GM23248 (cell line): ENCODE data around the gene NAXE. TPM values are rescaled to one million over a fixed set of nuclear protein-coding genes. Genes with fewer than 3 reads are reported as not detected.

Experiments used
- DNase-seq: peaks from one replicate; pipeline ENCODE4 v3.0.0-alpha.2; 2015
- H2AFZ ChIP-seq: fragments of 200-600 bp; sonication (generic); 2 replicates; pipeline ENCODE4 v1.6.1; 2016; ENCODE audit warnings: antibody characterized with exemption
- H3F3A ChIP-seq: fragments of 200-600 bp; sonication (generic); 2 replicates; pipeline ENCODE4 v1.6.1; 2016; ENCODE audit warnings: mild to moderate bottlenecking, antibody characterized with exemption, mixed run types; ENCODE audit not compliant: insufficient read depth
- H3K27ac ChIP-seq: fragments of 200-600 bp; sonication (generic); 2 replicates; pipeline ENCODE4 v1.5.1; 2016; ENCODE audit warnings: mild to moderate bottlenecking
- H3K27me3 ChIP-seq: fragments of 200-600 bp; sonication (generic); replicated peaks from 2 replicates; pipeline ENCODE4 v1.6.1; 2016; ENCODE audit warnings: mild to moderate bottlenecking; ENCODE audit not compliant: insufficient read depth
- H3K36me3 ChIP-seq: fragments of 200-600 bp; sonication (generic); 2 replicates; pipeline ENCODE4 v1.6.1; 2016; ENCODE audit warnings: low read depth, mild to moderate bottlenecking
- H3K4me1 ChIP-seq: fragments of 200-600 bp; sonication (generic); 2 replicates; pipeline ENCODE4 v1.6.1; 2016; ENCODE audit warnings: mild to moderate bottlenecking; ENCODE audit not compliant: insufficient read depth
- H3K4me2 ChIP-seq: fragments of 200-600 bp; sonication (generic); one replicate; pipeline ENCODE4 v1.6.1; 2016; ENCODE audit warnings: mild to moderate bottlenecking; ENCODE audit not compliant: unreplicated experiment
- H3K4me3 ChIP-seq: fragments of 200-600 bp; sonication (generic); 2 replicates; pipeline ENCODE4 v1.5.1; 2016; ENCODE audit warnings: mild to moderate bottlenecking
- H3K79me2 ChIP-seq: fragments of 200-600 bp; sonication (generic); 2 replicates; pipeline ENCODE4 v1.6.1; 2016; ENCODE audit warnings: mild to moderate bottlenecking; ENCODE audit not compliant: insufficient read depth
- H3K9ac ChIP-seq: fragments of 200-600 bp; sonication (generic); 2 replicates; pipeline ENCODE4 v1.6.1; 2016; ENCODE audit warnings: mild to moderate bottlenecking
- H3K9me2 ChIP-seq: fragments of 200-600 bp; sonication (generic); 2 replicates; pipeline ENCODE4 v1.6.1; 2016; ENCODE audit warnings: mixed run types, mild to moderate bottlenecking, moderate library complexity; ENCODE audit not compliant: insufficient read depth
- H3K9me3 ChIP-seq: fragments of 200-600 bp; sonication (generic); one replicate; pipeline ENCODE4 v1.6.1; 2017; ENCODE audit warnings: low read depth
- H4K20me1 ChIP-seq: fragments of 200-600 bp; sonication (generic); 2 replicates; pipeline ENCODE4 v1.6.0; 2016; ENCODE audit not compliant: insufficient read depth
- EZH2 ChIP-seq: fragments of 200-600 bp; sonication (generic); IDR thresholded peaks from 2 replicates; pipeline ENCODE4 v1.6.1; 2018; ENCODE audit warnings: antibody characterized with exemption, mild to moderate bottlenecking; ENCODE audit not compliant: insufficient read depth, poor library complexity, severe bottlenecking
- EZH2phosphoT487 ChIP-seq: fragments of 200-600 bp; sonication (generic); IDR thresholded peaks from 2 replicates; pipeline ENCODE4 v1.6.1; 2018; ENCODE audit warnings: antibody characterized with exemption, moderate library complexity, mild to moderate bottlenecking, low read depth; ENCODE audit not compliant: insufficient read depth
- WGBS, 2 experiments: methylation state at CpG; one replicate each; pipeline ENCODE4 v1.1.6; 2015 to 2017; ENCODE audit warnings: low lambda C conversion rate in 2 of 2, low coverage in 1 of 2; ENCODE audit errors: missing lambda C conversion rate in 2 of 2; 5-methylcytosine and 5-hydroxymethylcytosine counted together
- in situ Hi-C: fragments of 300-500 bp; cut with MboI; formaldehyde crosslinking; loops from 2 replicates; pipeline ENCODE4 v1.15.0; 2020
- polyA plus RNA-seq: library from polyadenylated mRNA; unstranded; fragments of >200 nt; fragmentation: Nextera tagmentation; extraction: Ambion mirVana; gene quantifications from 2 replicates; pipeline ENCODE4 v1.2.1, GENCODE V29; 2016
- total RNA-seq: library from RNA; depleted of rRNA; stranded (reverse); fragments of >200 nt; shearing (Covaris generic); gene quantifications from 2 replicates; pipeline ENCODE4 v1.2.3, GENCODE V29; 2014

Gene NAXE
- total and polyA plus RNA-seq, 2 experiments from 2014 or later, result 51.2 to 87.4 TPM

DNA sequence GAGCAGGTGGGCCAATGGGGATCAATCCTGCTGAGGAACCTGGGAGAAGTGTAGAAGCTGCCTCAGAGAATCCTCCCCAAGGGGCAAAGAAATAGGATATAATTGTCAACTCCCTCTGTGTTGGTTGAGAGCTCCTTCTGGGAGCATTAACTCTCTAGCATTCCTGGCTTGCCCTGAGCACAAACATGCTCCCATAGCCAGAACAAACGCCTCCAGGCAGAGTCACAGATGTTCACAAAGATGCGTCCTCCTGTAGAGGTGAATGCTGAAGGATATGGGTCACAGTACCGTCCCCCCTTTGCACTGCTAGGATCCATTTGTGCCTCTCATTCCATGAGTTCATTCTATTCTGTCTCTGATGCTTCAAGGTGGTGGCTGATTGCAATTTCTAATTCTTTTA, 40.8 kb downstream of the NAXE start:
- DNase-seq, result no peak
- Histone ChIP-seq H3K27ac (no peak overlapping the region), H4K20me1 (no peaks in the 10 kb centered on the region), H3K4me1 (no peaks in the 10 kb centered on the region), H3K9ac (no peak overlapping the region), H2AFZ (no peak overlapping the region), H3K79me2 (no peaks in the 10 kb centered on the region), H3K9me2 (no peaks in the 10 kb centered on the region), H3K4me3 (no peak overlapping the region), H3K36me3 (no peaks in the 10 kb centered on the region), H3K27me3 (peaks cover 58% of the 10 kb centered on the region), H3K4me2 (no peak overlapping the region), H3F3A (no peaks in the 10 kb centered on the region), H3K9me3 (no peaks in the 10 kb centered on the region)
- 6 to 14% methylated on average over 3 of the region's 3 CpGs for WGBS, 2 experiments
- TF ChIP-seq EZH2phosphoT487, result no peak
- no peak for TF ChIP-seq EZH2
- in situ Hi-C loops, result no loop called here

DNA sequence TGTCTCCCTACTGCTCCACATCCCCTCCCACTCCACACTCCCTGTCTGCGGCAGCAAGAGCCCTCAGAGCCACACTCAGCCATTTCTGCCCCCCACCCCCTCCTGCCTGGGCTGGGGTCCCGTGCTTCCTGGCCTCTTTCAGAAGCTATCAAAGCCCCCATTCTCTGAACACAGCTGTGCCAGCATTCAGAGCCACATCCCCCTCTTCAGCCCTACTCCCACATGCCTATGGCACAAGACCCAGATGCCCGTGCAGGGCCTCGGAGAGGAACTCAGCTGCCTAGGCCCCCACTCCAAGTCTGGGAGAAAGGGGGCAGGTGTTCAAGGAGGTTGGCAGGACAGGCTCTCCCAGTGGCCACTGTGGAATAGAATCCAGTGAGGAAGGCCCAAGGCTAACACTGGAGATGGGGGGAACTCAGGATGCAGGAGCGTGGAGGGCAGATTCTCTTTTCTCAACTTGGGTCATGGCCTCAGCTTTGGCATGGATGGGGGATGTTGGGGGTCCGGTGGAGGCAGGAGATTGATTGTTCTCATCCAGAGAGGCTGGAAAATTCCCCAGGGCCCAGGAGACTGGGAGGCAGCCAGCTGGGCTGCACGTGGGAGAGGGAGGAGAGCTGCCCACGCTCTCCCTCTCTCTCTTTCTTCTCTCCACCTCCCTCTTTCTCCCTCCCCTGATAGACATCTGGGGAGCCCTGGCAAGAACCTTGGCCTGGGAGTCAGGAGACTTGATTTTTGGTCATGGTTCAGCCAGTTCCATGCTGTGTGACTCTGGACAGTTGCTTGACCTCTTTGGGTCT, 46.8 kb downstream of the NAXE start:
- no peak overlapping the region for H3K9ac ChIP-seq
- DNase-seq, result no peak
- H3K27me3 ChIP-seq, result peaks cover 79% of the 10 kb centered on the region
- no peaks in the 10 kb centered on the region for H3K9me2 ChIP-seq
- TF ChIP-seq EZH2phosphoT487 (no peak), EZH2 (no peak)
- H3K36me3 ChIP-seq, result no peaks in the 10 kb centered on the region
- no peak overlapping the region for H3K4me2 ChIP-seq
- no peaks in the 10 kb centered on the region for H3K4me1 ChIP-seq
- H2AFZ ChIP-seq, result no peak overlapping the region
- no peaks in the 10 kb centered on the region for H3F3A ChIP-seq
- H3K4me3 ChIP-seq, result no peak overlapping the region
- WGBS, 2 experiments, result 46 to 55% methylated on average over 6 to 8 of the region's 8 CpGs
- in situ Hi-C loops, result no loop called here
- H3K27ac ChIP-seq, result no peak overlapping the region
- no peaks in the 10 kb centered on the region for H3K79me2 ChIP-seq
- H3K9me3 ChIP-seq, result no peaks in the 10 kb centered on the region
- H4K20me1 ChIP-seq, result no peaks in the 10 kb centered on the region

DNA sequence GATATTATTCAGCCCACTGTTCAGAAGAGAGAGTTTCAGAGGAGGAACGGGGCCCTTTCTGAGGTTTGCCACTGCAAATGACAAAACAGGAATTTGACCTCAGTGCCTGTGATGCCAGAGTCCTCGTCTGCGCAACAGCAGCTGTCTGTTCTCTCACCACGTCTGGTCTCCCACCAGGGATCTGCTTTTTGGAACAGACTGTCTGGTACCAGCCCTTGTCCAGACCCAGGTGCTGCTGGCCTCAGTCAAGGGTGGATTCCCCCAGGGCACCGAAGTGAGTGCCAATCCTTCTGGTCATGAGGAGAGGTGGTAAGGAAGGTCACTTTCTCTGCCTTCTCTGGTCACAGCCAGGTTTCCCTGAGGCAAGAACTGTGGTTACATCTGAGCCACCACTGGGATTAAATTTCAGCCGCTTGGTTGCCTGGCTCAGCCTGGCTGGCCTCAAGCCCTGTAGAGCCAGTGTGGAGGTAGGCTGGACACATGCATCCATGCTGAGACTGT, 48.1 kb downstream of the NAXE start:
- no peak overlapping the region for H2AFZ ChIP-seq
- H3K27me3 ChIP-seq, result peaks cover 84% of the 10 kb centered on the region
- no peaks in the 10 kb centered on the region for H3K9me2 ChIP-seq
- DNase-seq, result no peak
- no peak overlapping the region for H3K27ac ChIP-seq
- no peaks in the 10 kb centered on the region for H3K79me2 ChIP-seq
- no peak overlapping the region for H3K4me2 ChIP-seq
- no peaks in the 10 kb centered on the region for H3K4me1 ChIP-seq
- H3F3A ChIP-seq, result no peaks in the 10 kb centered on the region
- H3K9ac ChIP-seq, result no peak overlapping the region
- WGBS, 2 experiments, result 38 to 46% methylated on average over 6 of the region's 6 CpGs
- in situ Hi-C loops, result no loop called here
- no peaks in the 10 kb centered on the region for H4K20me1 ChIP-seq
- H3K36me3 ChIP-seq, result no peaks in the 10 kb centered on the region
- TF ChIP-seq EZH2 (no peak), EZH2phosphoT487 (no peak)
- H3K9me3 ChIP-seq, result no peaks in the 10 kb centered on the region
- H3K4me3 ChIP-seq, result no peak overlapping the region

DNA sequence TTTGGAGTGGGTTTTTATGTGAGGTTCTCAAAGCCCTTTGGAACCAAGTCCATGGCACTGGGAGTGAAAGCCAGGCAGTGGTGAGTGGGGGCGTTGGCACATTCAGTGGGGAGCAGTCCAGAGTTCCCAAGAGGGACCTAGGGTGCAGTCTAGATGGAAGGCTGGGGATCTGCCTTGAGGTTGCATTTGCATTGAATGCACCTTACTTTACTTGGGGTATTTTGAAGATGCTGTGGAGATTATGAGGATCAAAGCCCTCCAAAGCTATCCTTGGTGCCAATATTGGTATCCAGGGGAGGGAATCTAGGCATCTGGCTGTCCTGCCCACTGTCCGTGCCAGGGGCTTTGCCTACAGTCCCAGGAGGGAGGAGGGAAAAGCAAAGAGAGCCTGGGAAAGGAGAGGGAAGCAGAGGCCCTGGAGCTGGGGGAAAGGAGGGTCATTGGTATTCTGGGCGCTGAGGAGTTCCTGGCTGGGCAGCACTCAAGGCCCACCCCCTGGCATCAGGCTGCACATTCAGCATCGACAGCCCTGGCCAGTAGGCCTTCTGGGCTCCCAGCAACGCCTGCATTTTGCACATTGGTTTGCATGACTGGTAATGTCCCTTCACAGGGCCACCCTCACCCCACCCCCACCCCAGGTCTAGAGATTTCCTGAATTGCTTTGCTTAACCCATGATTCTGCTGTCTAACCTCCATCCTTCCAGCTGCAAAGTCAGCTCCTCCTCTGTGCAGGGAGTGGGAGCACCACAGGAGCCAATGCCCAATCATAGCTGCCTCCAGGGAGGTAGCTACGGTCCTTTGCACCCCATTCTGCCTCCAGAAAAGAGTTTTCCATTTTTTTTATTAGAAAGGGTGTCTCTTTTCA, 49.5 kb downstream of the NAXE start:
- Histone ChIP-seq H3K4me1 (no peaks in the 10 kb centered on the region), H3K9me3 (no peaks in the 10 kb centered on the region), H3K9me2 (no peaks in the 10 kb centered on the region), H3K4me2 (no peak overlapping the region), H4K20me1 (no peaks in the 10 kb centered on the region), H3K27ac (no peak overlapping the region), H3F3A (no peaks in the 10 kb centered on the region), H3K4me3 (no peak overlapping the region), H3K27me3 (peaks cover 89% of the 10 kb centered on the region), H3K79me2 (no peaks in the 10 kb centered on the region), H2AFZ (no peak overlapping the region), H3K36me3 (no peaks in the 10 kb centered on the region), H3K9ac (no peak overlapping the region)
- TF ChIP-seq EZH2 (no peak), EZH2phosphoT487 (no peak)
- in situ Hi-C loops, result no loop called here
- no peak for DNase-seq
- 25 to 27% methylated on average over 5 to 6 of the region's 6 CpGs for WGBS, 2 experiments
